Kidney epithelial cell (primary cell): Measurements from ENCODE around the gene CYGB. TPM values are rescaled to one million over a fixed set of nuclear protein-coding genes. Genes with fewer than 3 reads are reported as not detected.

Experiments used
- DNase-seq: peaks from one replicate; pipeline ENCODE4 v3.0.0-alpha.2; 2010; ENCODE audit warnings: low read depth
- H3K27me3 ChIP-seq: 2 replicates; pipeline ENCODE4 v1.6.0; 2011; ENCODE audit warnings: low read length; ENCODE audit not compliant: control insufficient read depth, insufficient read depth
- H3K36me3 ChIP-seq: 2 replicates; pipeline ENCODE4 v1.5.1; 2011; ENCODE audit warnings: low read length; ENCODE audit not compliant: control insufficient read depth, insufficient read depth
- H3K4me3 ChIP-seq: 2 replicates; pipeline ENCODE4 v1.5.1; 2011; ENCODE audit warnings: low read depth, mild to moderate bottlenecking, control low read depth, low read length
- total RNA-seq: library from RNA; depleted of rRNA; stranded (reverse); fragments of >200 nt; gene quantifications from 2 replicates; pipeline ENCODE4 v1.2.3, GENCODE V29; 2015
- TF ChIP-seq, protein P1 (sequence below): IDR thresholded peaks from 2 replicates; pipeline ENCODE4 v1.5.1; 2011; ENCODE audit warnings: mild to moderate bottlenecking, moderate library complexity, low read length, control low read depth, inconsistent platforms; ENCODE audit not compliant: insufficient read depth, poor library complexity, severe bottlenecking

CYGB gene
- total RNA-seq, 1 donor from 2014 or later = 16.9 TPM

DNA sequence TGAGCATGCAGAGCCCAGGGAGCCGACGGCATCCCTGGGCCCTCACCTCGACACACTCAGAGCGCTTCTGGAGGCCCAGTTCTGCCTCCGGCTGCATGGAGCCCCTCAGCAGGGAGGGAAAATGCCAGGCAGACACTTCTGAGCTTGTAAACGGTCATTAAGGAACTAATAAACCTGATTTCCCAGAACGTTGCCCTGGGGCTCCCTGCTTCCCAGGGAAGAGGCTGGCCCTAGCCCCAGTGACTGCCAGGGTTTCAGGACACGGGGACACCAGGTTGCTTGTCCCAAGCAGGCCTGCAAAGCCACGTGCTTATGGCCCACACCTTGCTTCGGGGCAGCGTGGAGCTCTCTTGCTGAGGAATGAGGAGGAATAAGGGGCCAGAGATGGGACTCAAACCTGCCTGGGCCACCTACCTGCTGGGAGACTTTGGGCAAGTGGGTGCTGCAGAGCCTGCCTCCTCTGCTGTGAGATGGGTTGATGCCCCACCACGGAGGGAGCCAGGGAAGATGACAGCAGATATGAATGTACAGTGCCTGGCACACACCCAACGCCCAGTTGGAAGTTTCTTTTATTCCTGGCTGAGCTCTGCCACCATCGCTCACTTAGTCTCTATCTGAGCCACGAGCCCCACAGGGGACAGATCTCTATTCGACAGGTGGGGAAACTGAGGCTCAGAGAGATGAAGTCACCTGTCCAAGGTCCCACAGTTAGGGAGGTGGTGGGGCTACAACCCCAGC is 41.7 kb downstream of the CYGB start:
- Histone ChIP-seq H3K27me3 (no peaks in the 10 kb centered on the region), H3K4me3 (no peak overlapping the region), H3K36me3 (peaks cover 1% of the 10 kb centered on the region)
- TF ChIP-seq, protein P1, sequence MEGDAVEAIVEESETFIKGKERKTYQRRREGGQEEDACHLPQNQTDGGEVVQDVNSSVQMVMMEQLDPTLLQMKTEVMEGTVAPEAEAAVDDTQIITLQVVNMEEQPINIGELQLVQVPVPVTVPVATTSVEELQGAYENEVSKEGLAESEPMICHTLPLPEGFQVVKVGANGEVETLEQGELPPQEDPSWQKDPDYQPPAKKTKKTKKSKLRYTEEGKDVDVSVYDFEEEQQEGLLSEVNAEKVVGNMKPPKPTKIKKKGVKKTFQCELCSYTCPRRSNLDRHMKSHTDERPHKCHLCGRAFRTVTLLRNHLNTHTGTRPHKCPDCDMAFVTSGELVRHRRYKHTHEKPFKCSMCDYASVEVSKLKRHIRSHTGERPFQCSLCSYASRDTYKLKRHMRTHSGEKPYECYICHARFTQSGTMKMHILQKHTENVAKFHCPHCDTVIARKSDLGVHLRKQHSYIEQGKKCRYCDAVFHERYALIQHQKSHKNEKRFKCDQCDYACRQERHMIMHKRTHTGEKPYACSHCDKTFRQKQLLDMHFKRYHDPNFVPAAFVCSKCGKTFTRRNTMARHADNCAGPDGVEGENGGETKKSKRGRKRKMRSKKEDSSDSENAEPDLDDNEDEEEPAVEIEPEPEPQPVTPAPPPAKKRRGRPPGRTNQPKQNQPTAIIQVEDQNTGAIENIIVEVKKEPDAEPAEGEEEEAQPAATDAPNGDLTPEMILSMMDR = no peak
- no peak for DNase-seq

DNA sequence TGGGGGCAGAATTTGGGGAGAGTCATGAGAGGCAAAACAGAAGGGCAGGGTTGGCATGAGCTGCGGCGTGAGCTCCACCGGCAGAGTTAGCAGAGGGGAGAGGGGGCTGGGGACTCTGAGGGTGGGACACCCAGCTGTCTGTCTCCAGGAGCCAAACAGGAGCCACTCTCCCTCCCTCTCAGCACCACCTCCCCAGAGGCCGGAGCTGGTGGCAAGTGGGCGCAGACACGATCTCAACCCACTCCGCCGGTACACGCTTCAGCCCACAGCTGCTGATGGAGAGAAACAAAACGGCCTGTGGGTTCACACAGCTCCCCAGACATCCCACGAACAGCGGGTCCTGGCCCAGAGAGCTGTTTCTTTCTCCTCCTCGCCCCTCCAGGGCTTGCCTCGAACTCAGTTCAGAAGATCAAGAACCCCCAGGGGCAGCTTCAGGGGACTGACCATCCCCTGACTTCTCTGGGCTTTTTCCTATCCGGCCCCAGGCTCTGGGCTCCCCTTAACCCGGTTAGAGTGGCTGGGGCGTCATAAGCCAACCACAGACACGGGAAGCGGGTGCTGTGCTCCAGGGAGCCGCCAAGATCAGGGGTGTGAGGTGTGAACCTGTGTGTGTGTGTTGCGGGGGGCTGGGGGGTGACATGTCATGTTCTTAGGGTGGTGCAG is 43.9 kb downstream of the CYGB start:
- no peak overlapping the region for H3K4me3 ChIP-seq

DNA sequence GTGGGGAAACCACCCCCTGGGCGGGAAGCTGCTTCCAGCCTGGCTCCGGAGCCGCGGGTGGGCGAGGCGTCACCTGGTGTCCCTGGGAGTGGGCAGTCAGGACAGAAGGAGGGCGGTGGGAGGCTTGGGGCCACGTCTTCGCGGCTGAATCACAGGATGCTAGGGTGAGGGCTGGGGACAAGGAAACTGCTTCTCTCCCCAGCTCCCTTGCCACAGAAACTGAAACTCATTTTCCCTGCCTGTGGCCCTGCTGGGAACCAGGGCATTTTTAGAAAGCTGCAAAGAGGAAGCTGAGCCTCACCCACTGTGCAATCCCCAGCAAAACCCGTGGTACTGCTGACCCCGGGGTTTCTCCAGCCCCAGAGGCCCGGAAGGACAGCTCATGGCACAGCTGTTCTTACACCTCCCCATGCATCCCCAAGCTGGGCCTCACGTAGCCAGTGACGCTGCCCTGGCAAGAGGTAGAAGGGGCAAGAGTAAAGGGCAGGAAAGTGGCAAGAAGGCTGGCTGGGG is 44.5 kb downstream of the CYGB start:
- TF ChIP-seq, protein P1 = no peak
- no peak for DNase-seq
- peaks cover 1% of the 10 kb centered on the region for H3K36me3 ChIP-seq
- no peaks in the 10 kb centered on the region for H3K27me3 ChIP-seq
- H3K4me3 ChIP-seq = no peak overlapping the region

More for the DNA sequence above, 43.9 kb downstream of the CYGB start:
- H3K27me3 ChIP-seq = no peaks in the 10 kb centered on the region
- TF ChIP-seq, protein P1 = no peak
- H3K36me3 ChIP-seq = peaks cover 1% of the 10 kb centered on the region
- DNase-seq = no peak

DNA sequence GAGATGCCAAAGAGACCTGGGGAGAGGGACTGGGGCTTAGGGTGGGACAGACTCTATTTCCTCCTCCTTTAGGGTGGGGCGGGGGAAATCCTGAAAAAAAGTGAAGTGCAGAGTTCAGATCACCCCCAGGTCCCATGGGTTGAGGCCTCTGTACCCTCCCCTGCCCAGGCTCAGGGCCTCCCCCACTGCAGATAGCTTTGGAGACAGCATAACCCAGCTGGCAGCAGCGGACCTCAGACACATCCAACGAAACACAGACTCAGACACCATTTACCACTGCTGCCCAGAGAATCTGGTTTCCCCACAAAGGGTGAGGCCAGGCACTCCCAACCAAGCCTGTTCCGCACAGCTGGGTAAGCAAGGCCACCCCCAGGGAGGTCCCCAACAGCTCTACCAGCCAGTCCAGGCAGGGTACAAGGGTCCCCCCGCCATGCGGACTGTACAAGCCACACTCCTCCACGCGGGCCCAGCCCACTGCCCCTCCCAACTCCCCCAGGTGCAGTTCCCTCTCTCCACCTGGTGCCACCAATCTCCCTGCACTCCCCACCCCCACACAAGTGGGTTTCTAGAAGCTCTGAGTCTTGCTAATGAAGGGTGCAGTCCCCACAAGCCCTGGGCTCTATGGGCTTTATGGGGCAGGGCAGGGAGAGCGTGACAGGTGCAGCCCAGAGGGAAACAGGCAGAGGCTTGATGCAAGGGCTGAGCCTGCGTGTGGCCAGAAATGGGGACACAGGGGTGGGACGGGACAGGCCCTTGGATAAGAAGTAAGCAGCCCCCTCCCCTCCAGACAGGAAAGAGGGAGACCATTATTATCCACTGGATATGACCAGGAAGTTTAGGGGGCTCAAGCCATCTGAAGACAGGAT is 45.2 kb downstream of the CYGB start:
- TF ChIP-seq, protein P1 = no peak
- Histone ChIP-seq H3K4me3 (no peak overlapping the region), H3K36me3 (peaks cover 1% of the 10 kb centered on the region), H3K27me3 (no peaks in the 10 kb centered on the region)
- DNase-seq = no peak

DNA sequence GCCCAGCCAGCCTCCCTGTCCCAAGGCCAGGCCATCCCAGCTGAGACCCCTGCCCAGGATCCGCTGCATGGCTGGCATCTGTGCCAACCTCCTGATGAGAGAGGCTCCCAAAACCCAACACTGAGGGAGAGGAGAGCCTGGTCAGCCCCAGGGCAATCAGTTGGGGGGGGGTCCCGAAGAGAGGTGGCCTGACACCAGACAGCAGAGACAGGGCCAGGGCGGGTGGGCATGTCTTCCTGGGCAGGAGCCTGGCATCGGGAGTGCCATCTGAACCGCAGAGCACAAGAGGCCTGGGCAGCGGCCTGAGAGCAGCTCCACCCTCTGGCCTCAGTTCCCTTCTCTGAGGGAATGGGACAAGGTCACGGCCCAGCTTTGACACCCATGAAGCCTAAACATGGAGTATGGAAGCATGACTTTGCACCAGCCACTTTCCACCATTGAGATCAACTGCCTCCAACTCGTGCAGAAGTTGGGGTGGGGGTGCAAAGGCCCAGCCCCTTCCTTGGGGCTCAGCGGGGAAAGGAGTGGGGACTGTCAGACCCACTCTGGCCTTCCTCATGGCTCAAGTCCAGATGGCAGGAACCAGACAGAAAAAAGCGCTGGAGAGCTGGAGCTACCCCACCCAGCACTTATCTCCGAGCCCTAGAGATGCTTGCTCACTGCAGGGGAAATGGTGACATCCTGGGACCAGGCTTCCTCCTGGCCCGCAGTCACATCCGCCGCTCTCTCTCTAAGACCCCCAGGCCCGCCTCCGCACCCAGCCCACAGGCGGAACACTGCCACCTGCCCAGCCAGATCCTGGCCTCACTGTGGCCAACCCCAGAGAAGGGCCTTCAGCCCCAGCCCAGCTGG is 46.0 kb downstream of the CYGB start:
- TF ChIP-seq, protein P1 = no peak
- DNase-seq = no peak
- no peak overlapping the region for H3K4me3 ChIP-seq
- no peaks in the 10 kb centered on the region for H3K27me3 ChIP-seq
- peaks cover 1% of the 10 kb centered on the region for H3K36me3 ChIP-seq
